ENCODE measurements around the gene DAPL1. TPM values are rescaled to one million over a fixed set of nuclear protein-coding genes. Genes with fewer than 3 reads are reported as not detected.

Gene DAPL1
- total RNA-seq, 1 experiment from 2014 or later, result not detected

DNA sequence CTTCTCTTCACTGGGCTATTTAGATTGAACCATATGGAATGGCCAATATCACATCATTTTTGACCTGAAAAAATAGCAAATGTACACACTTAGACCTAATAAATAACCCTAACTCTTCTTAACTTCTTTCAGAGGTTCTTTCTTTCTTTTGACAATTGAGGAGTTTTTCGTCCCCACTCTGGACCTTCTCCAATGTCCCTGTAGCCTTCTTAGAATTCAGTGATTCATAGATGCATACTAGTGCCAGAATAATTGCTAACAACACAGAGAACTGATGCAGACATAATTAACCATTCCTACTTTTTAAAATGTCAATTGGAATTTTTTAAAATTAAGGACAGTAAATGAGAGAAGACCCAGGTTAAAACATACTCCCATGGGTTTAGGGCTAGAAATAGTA is 20.0 kb downstream of the DAPL1 start:
- Mint-ChIP-seq H3K4me3 (ENCODE audit: unreplicated experiment) (no peak overlapping the region), H3K4me1 (ENCODE audit: insufficient read depth, unreplicated experiment) (peaks cover 7% of the 10 kb centered on the region), H3K9me3 (ENCODE audit: unreplicated experiment) (no peaks in the 10 kb centered on the region), H3K36me3 (ENCODE audit: insufficient read depth, unreplicated experiment) (no peaks in the 10 kb centered on the region), H3K27ac (ENCODE audit: low read depth, unreplicated experiment) (no peak overlapping the region), H3K27me3 (ENCODE audit: insufficient read depth, unreplicated experiment) (peaks cover 9% of the 10 kb centered on the region)
- intact Hi-C loops (cut with micrococcal nuclease), result no loop called here
- BruUV-seq (replicated peaks), result no TSS peak
- CTCF ChIA-PET, result no interaction called here
- POLR2A ChIA-PET, result no interaction called here
- TF ChIP-seq, protein P1, sequence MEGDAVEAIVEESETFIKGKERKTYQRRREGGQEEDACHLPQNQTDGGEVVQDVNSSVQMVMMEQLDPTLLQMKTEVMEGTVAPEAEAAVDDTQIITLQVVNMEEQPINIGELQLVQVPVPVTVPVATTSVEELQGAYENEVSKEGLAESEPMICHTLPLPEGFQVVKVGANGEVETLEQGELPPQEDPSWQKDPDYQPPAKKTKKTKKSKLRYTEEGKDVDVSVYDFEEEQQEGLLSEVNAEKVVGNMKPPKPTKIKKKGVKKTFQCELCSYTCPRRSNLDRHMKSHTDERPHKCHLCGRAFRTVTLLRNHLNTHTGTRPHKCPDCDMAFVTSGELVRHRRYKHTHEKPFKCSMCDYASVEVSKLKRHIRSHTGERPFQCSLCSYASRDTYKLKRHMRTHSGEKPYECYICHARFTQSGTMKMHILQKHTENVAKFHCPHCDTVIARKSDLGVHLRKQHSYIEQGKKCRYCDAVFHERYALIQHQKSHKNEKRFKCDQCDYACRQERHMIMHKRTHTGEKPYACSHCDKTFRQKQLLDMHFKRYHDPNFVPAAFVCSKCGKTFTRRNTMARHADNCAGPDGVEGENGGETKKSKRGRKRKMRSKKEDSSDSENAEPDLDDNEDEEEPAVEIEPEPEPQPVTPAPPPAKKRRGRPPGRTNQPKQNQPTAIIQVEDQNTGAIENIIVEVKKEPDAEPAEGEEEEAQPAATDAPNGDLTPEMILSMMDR (IDR thresholded peaks at IDR 0.05; ENCODE audit: unreplicated experiment), result no peak
- DNase-seq (ENCODE audit: unreplicated experiment), result no peak

DNA sequence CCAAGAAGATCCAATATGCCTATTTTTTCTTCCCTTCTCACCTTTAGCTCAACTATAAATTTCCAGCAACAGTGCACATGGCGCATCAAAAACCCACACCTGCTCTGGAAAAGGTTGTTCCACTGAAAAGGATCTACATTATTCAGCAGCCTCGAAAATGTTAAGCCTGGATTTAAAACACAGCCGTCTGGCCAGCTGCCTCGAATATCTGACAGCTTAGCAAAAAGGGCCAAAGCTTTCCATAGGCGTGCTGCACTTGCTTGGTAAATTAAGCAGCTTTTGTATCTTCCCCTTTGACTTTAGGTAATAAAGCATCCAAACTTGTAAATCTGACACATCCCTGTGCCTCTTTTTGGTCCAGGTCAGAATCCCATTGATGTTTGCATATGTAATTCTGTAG is 20.5 kb downstream of the DAPL1 start:
- BruUV-seq (replicated peaks), result no TSS peak
- TF ChIP-seq, protein P1 (IDR thresholded peaks at IDR 0.05; ENCODE audit: unreplicated experiment), result no peak
- H3K27me3 Mint-ChIP-seq (ENCODE audit: insufficient read depth, unreplicated experiment), result peaks cover 9% of the 10 kb centered on the region
- H3K4me1 Mint-ChIP-seq (ENCODE audit: insufficient read depth, unreplicated experiment), result peaks cover 7% of the 10 kb centered on the region
- H3K4me3 Mint-ChIP-seq (ENCODE audit: unreplicated experiment), result no peak overlapping the region
- H3K27ac Mint-ChIP-seq (ENCODE audit: low read depth, unreplicated experiment), result no peak overlapping the region
- H3K36me3 Mint-ChIP-seq (ENCODE audit: insufficient read depth, unreplicated experiment), result no peaks in the 10 kb centered on the region
- intact Hi-C loops (cut with micrococcal nuclease), result no loop called here
- no peak for DNase-seq (ENCODE audit: unreplicated experiment)
- H3K9me3 Mint-ChIP-seq (ENCODE audit: unreplicated experiment), result no peaks in the 10 kb centered on the region
- ChIA-PET CTCF (interaction anchor here (1.1 kb wide), 1 partner anchor 49 kb away, joined by 3 read pairs; no protein-coding TSS in a partner anchor), POLR2A (no interaction called here)

DNA sequence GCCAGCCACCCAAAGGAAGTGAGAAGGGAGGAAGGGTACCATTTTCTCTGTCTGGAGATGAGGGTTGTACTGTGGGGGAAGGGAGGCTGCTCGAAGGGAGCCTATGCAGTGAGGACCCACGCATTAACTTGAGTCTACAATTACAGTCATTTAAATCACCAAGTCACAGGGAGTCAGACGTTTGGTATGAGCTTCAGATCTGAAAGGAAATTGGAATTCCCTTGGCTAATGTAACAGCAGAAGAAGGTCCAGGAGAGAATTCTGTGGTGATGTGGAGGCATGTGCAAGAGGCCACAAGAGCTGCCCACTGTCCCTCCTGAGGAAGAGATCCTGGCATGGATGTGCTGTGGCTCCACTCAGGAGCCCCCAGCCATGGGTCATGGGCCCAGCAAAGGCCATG is 22.5 kb downstream of the DAPL1 start:
- Mint-ChIP-seq H3K27me3 (ENCODE audit: insufficient read depth, unreplicated experiment) (peaks cover 9% of the 10 kb centered on the region), H3K4me3 (ENCODE audit: unreplicated experiment) (no peak overlapping the region), H3K4me1 (ENCODE audit: insufficient read depth, unreplicated experiment) (peaks cover 7% of the 10 kb centered on the region), H3K9me3 (ENCODE audit: unreplicated experiment) (no peaks in the 10 kb centered on the region), H3K36me3 (ENCODE audit: insufficient read depth, unreplicated experiment) (no peaks in the 10 kb centered on the region), H3K27ac (ENCODE audit: low read depth, unreplicated experiment) (no peak overlapping the region)
- CTCF ChIA-PET, result no interaction called here
- intact Hi-C loops (cut with micrococcal nuclease), result no loop called here
- no peak for DNase-seq (ENCODE audit: unreplicated experiment)
- BruUV-seq (replicated peaks), result no TSS peak
- POLR2A ChIA-PET, result no interaction called here
- TF ChIP-seq, protein P1 (IDR thresholded peaks at IDR 0.05; ENCODE audit: unreplicated experiment), result no peak

DNA sequence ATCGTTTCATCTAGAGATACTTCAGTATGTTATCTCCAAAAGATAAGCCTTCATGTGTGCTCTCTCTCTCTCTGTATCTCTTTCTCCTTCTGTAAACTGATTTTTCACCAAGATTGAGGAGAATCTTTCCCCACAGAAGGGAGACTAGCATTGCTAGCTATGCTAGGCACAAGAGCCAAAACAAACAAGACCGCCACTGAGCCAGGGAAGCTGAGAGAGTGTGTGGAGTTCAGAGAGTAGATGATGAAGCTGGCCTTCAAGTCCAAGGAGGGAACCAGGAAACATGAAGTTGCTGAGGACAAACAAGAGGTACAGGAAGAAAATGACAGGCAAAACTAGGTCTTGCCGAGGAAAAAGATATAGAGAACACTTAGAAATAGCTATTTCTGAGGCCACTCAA is 23.4 kb downstream of the DAPL1 start:
- Mint-ChIP-seq H3K4me1 (ENCODE audit: insufficient read depth, unreplicated experiment) (peaks cover 7% of the 10 kb centered on the region), H3K36me3 (ENCODE audit: insufficient read depth, unreplicated experiment) (no peaks in the 10 kb centered on the region), H3K9me3 (ENCODE audit: unreplicated experiment) (no peaks in the 10 kb centered on the region), H3K4me3 (ENCODE audit: unreplicated experiment) (no peak overlapping the region), H3K27ac (ENCODE audit: low read depth, unreplicated experiment) (no peak overlapping the region), H3K27me3 (ENCODE audit: insufficient read depth, unreplicated experiment) (peaks cover 7% of the 10 kb centered on the region)
- no TSS peak for BruUV-seq (replicated peaks)
- CTCF ChIA-PET, result interaction anchor here (0.8 kb wide), 1 partner anchor 15 kb away, joined by 3 read pairs; no protein-coding TSS in a partner anchor
- POLR2A ChIA-PET, result interaction anchor here (0.6 to 1.0 kb wide), 2 partner anchors 14 to 56 kb away, joined by 3 to 5 read pairs; no protein-coding TSS in a partner anchor
- TF ChIP-seq, protein P1 (IDR thresholded peaks at IDR 0.05; ENCODE audit: unreplicated experiment), result no peak
- intact Hi-C loops (cut with micrococcal nuclease), result no loop called here
- DNase-seq (ENCODE audit: unreplicated experiment), result no peak
